Natural killer cell treated with Interleukin-12 subunit alpha and Interleukin-12 subunit beta and Interleukin-15 and Interleukin-18, amount 100 ng/mL, for 72 hours (primary cell): ENCODE data around the gene ANGEL2. TPM values are rescaled to one million over a fixed set of nuclear protein-coding genes. Genes with fewer than 3 reads are reported as not detected.
A peak's percentile ranks its signal among the peaks of the same experiment; 100 is the strongest.

Experiments
- ATAC-seq, 2 donors: fragments of 150-1000 bp; cut with Tn5 transposase in 1 of 2; sonication (Bioruptor Pico), chemical (Tn5 transposase) in 1 of 2; 2 replicates each; pipeline ENCODE4 v1.10.0; 2021
- DNase-seq: peaks from one replicate; pipeline ENCODE4 v3.0.0; 2022; ENCODE audit warnings: low spot score
- H3K27ac Mint-ChIP-seq, 2 donors: 1 replicate in 1 of 2; 2 replicates in 1 of 2; pipeline ENCODE4 v1.8.0; 2022; ENCODE audit warnings: mixed read lengths in 2 of 2, mild to moderate bottlenecking in 1 of 2, moderate library complexity in 1 of 2
- H3K27me3 Mint-ChIP-seq, 2 donors: 1 replicate in 1 of 2; 2 replicates in 1 of 2; pipeline ENCODE4 v1.8.0; 2022; ENCODE audit warnings: mixed read lengths in 2 of 2
- H3K36me3 Mint-ChIP-seq: one replicate; pipeline ENCODE4 v1.8.0; 2022; ENCODE audit warnings: mixed read lengths
- H3K4me1 Mint-ChIP-seq, 2 donors: 1 replicate in 1 of 2; 2 replicates in 1 of 2; pipeline ENCODE4 v1.8.0; 2022; ENCODE audit warnings: low read depth in 2 of 2, mixed read lengths in 2 of 2, mild to moderate bottlenecking in 1 of 2
- H3K4me3 Mint-ChIP-seq: one replicate; pipeline ENCODE4 v1.8.0; 2022; ENCODE audit warnings: mixed read lengths
- H3K9me3 Mint-ChIP-seq: 2 replicates; pipeline ENCODE4 v1.8.0; 2022; ENCODE audit warnings: mixed read lengths
- total RNA-seq, 2 donors: library from RNA; stranded (reverse); gene quantifications; one replicate each; pipeline ENCODE4 v1.2.3, GENCODE V29; 2022

Gene ANGEL2
- total RNA-seq, 2 donors from 2014 or later: 40.0 to 58.4 TPM

- DNase-seq (no peak), ATAC-seq (no peak)
- Mint-ChIP-seq H3K4me1 (no peaks in the 10 kb centered on the region), H3K36me3 (no peaks in the 10 kb centered on the region), H3K27me3 (peaks cover 30 to 32% of the 10 kb centered on the region in 2 donors), H3K27ac (no peak overlapping the region), H3K4me3 (no peak overlapping the region), H3K9me3 (no peaks in the 10 kb centered on the region)
Observed at GRCh38 chr1:212958175-212958574, 57.5 kb downstream of the ANGEL2 start.

DNA sequence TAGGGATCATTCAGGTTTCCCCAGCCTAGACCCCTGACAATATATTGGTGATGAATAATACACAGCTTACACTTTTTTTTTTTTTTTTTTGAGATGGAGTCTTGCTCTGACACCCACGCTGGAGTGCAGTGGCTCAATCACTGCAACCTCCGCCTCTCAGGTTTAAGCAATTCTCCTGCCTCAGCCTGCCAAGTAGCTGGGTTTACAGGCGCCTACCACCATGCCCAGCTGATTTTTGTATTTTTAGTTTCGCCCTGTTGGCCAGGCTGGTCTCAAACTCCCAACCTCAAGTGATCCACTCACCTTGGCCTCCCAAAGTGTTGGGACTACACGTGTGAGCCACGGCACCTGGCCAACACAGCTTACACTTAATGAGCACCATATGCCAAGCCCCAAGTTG is 58.1 kb downstream of the ANGEL2 start:
- H3K4me3 Mint-ChIP-seq: no peak overlapping the region
- no peaks in the 10 kb centered on the region for H3K36me3 Mint-ChIP-seq
- H3K9me3 Mint-ChIP-seq: no peaks in the 10 kb centered on the region
- no peak for DNase-seq
- no peak overlapping the region for H3K27ac Mint-ChIP-seq
- ATAC-seq: no peak
- H3K4me1 Mint-ChIP-seq: no peaks in the 10 kb centered on the region
- H3K27me3 Mint-ChIP-seq: peaks cover 31 to 32% of the 10 kb centered on the region in 2 donors

GRCh38 chr1:212955961-212956620 is 59.6 kb downstream of the ANGEL2 start:
- H3K27me3 Mint-ChIP-seq: peaks cover 34 to 36% of the 10 kb centered on the region in 2 donors
- H3K4me3 Mint-ChIP-seq: no peak overlapping the region

DNA sequence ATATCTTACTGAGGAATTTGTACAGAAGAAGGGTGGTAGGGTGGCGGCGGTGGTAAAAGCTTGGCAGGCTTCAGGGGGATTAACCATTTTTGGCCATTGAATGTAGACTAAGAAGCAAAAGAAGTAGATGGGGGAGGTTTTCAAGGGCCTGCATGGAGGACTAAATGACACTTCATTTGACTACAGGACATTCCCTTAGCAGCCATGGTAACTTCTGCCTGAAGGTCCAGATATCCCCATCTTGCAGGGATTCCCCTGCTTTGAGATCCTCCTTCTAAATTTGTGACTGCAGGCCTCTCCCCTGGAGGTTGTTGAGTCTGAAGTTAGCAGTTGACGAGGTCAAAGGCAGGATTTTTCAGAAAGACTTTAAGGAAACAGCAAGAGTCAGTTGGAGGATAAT is 60.6 kb downstream of the ANGEL2 start:
- Mint-ChIP-seq H3K4me1 (peaks cover 0 to 9% of the 10 kb centered on the region in 2 donors), H3K4me3 (no peak overlapping the region), H3K27ac (no peak overlapping the region), H3K9me3 (no peaks in the 10 kb centered on the region), H3K27me3 (peaks cover 33 to 39% of the 10 kb centered on the region in 2 donors), H3K36me3 (no peaks in the 10 kb centered on the region)
- ATAC-seq (no peak), DNase-seq (no peak)

More at GRCh38 chr1:212955961-212956620, 59.6 kb downstream of the ANGEL2 start:
- no peaks in the 10 kb centered on the region for H3K9me3 Mint-ChIP-seq
- DNase-seq: no peak
- H3K36me3 Mint-ChIP-seq: no peaks in the 10 kb centered on the region
- peaks cover 0 to 3% of the 10 kb centered on the region in 2 donors for H3K4me1 Mint-ChIP-seq
- H3K27ac Mint-ChIP-seq: no peak overlapping the region
- no peak for ATAC-seq

- DNase-seq: no peak
Observed at GRCh38 chr1:212954514-212954913, 61.2 kb downstream of the ANGEL2 start.

GRCh38 chr1:212953321-212953720 is 62.3 kb downstream of the ANGEL2 start:
- Mint-ChIP-seq H3K4me1 (peaks cover 0 to 9% of the 10 kb centered on the region in 2 donors), H3K9me3 (no peaks in the 10 kb centered on the region), H3K27me3 (peaks cover 45% of the 10 kb centered on the region in 2 donors), H3K27ac (no peak overlapping the region), H3K4me3 (no peak overlapping the region), H3K36me3 (peaks cover 5% of the 10 kb centered on the region)
- no peak for DNase-seq
- no peak for ATAC-seq

More at GRCh38 chr1:212954514-212954913, 61.2 kb downstream of the ANGEL2 start:
- no peaks in the 10 kb centered on the region for H3K36me3 Mint-ChIP-seq
- no peaks in the 10 kb centered on the region for H3K9me3 Mint-ChIP-seq
- H3K4me1 Mint-ChIP-seq: peaks cover 0 to 9% of the 10 kb centered on the region in 2 donors
- no peak for ATAC-seq
- peaks cover 33 to 40% of the 10 kb centered on the region in 2 donors for H3K27me3 Mint-ChIP-seq
- H3K4me3 Mint-ChIP-seq: no peak overlapping the region
- H3K27ac Mint-ChIP-seq: no peak overlapping the region

DNA sequence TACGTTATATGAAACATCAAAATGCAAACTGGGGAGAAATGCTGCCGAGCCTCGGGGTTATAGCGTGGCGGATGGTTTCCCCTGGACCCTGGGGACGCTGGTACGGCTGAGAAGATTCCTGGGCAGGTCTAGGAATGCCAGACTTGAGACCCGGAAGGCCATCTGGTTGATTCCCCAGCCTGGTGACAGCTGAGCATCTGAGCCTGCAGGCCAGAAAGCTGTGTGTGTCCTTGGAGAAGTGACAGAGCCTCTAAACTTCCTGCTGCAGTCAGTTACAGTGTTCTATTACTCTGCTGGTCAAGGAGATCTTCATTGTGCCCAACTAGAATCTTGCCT is 63.1 kb downstream of the ANGEL2 start:
- ATAC-seq: no peak

DNA sequence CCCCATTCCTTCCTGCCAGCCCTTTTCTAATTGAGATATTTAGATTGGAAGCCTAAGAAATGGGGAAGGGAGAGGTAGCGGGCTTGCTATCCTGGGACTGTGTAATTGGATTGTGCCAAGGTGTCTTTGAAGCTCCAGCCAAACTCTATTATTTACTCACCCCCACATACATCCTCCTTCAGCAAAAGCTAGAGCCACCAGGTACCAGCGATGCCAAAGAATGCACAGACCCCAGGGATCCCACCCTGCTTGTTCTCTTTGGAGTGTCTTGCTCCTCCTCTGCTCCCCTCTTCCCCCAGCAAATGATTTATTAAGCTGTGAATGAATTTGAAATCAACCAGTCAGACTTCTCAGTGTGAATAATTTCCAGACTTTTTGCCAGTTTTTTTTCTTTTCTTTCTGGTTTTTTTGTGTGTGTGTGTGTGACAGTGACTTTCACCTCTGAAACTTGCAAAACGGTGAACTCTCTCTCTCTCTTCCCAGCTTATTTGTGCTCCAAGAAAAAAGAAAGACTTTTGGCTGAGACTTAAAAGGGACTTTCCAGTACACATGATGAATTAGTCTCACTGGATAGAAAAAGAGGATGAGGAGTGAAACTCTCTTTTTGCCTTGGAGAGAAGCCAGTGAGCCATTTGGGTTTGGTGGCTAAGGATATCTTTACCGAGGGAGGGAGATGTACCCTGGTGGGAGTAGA is 63.6 kb downstream of the ANGEL2 start:
- Mint-ChIP-seq H3K4me3 (peak overlapping the region; percentile 11), H3K27me3 (peaks cover 45 to 46% of the 10 kb centered on the region in 2 donors), H3K9me3 (no peaks in the 10 kb centered on the region), H3K36me3 (peaks cover 5% of the 10 kb centered on the region), H3K27ac (no peak overlapping the region), H3K4me1 (peaks cover 0 to 9% of the 10 kb centered on the region in 2 donors)
- DNase-seq: no peak
- no peak for ATAC-seq

More for the DNA sequence above, 63.1 kb downstream of the ANGEL2 start:
- DNase-seq: no peak
- H3K9me3 Mint-ChIP-seq: no peaks in the 10 kb centered on the region
- peaks cover 0 to 9% of the 10 kb centered on the region in 2 donors for H3K4me1 Mint-ChIP-seq
- peaks cover 45 to 46% of the 10 kb centered on the region in 2 donors for H3K27me3 Mint-ChIP-seq
- no peak overlapping the region for H3K4me3 Mint-ChIP-seq
- H3K36me3 Mint-ChIP-seq: peaks cover 5% of the 10 kb centered on the region
- H3K27ac Mint-ChIP-seq: no peak overlapping the region

- no peak overlapping the region for H3K27ac Mint-ChIP-seq
- H3K27me3 Mint-ChIP-seq: peaks cover 45% of the 10 kb centered on the region in 2 donors
- H3K4me3 Mint-ChIP-seq: peak overlapping the region; percentile 68
- peaks cover 5% of the 10 kb centered on the region for H3K36me3 Mint-ChIP-seq
- DNase-seq (no peak), ATAC-seq (no peak)
- H3K9me3 Mint-ChIP-seq: no peaks in the 10 kb centered on the region
- peaks cover 0 to 9% of the 10 kb centered on the region in 2 donors for H3K4me1 Mint-ChIP-seq
Observed at GRCh38 chr1:212951126-212951946, 64.3 kb downstream of the ANGEL2 start.

GRCh38 chr1:212950243-212951125 is 65.2 kb downstream of the ANGEL2 start, which contains the start of gene VASH2:
Gene VASH2 (plus strand): TSS chr1:212950541. CDS start chr1:212951543, 1,002 bp downstream.
- ATAC-seq: peak; percentile 94 to 95
- H3K4me3 Mint-ChIP-seq: peak within 1 kb of the TSS; percentile 68
- H3K36me3 Mint-ChIP-seq: peaks cover 5% of the 10 kb centered on the region
- peaks cover 38 to 43% of the 10 kb centered on the region in 2 donors for H3K27me3 Mint-ChIP-seq
- no peaks in the 10 kb centered on the region for H3K9me3 Mint-ChIP-seq
- peaks cover 0 to 9% of the 10 kb centered on the region in 2 donors for H3K4me1 Mint-ChIP-seq
- peak; percentile 66 for DNase-seq
- H3K27ac Mint-ChIP-seq: no peak within 1 kb of the TSS

GRCh38 chr1:212949771-212950170 is 65.9 kb downstream of the ANGEL2 start:
- Mint-ChIP-seq H3K4me1 (peaks cover 0 to 9% of the 10 kb centered on the region in 2 donors), H3K27ac (no peak overlapping the region), H3K9me3 (no peaks in the 10 kb centered on the region), H3K4me3 (no peak overlapping the region), H3K36me3 (peaks cover 5% of the 10 kb centered on the region), H3K27me3 (peaks cover 38 to 45% of the 10 kb centered on the region in 2 donors)
- no peak for ATAC-seq
- DNase-seq: no peak

- Mint-ChIP-seq H3K4me1 (peaks cover 0 to 5% of the 10 kb centered on the region in 2 donors), H3K36me3 (peaks cover 5% of the 10 kb centered on the region), H3K27me3 (peaks cover 17 to 27% of the 10 kb centered on the region in 2 donors), H3K27ac (no peak overlapping the region), H3K9me3 (no peaks in the 10 kb centered on the region), H3K4me3 (no peak overlapping the region)
- ATAC-seq: no peak
- DNase-seq: no peak
Observed at GRCh38 chr1:212946872-212947271, 68.8 kb downstream of the ANGEL2 start.
